Epithelial cell of proximal tubule (primary cell): ENCODE measurements around the gene OSCAR. TPM values are rescaled to one million over a fixed set of nuclear protein-coding genes. Genes with fewer than 3 reads are reported as not detected.

Source experiments
- DNase-seq: peaks from one replicate; pipeline ENCODE4 v3.0.0-alpha.2; 2011; ENCODE audit warnings: low read depth
- H3K4me3 ChIP-seq: 2 replicates; pipeline ENCODE4 v1.5.1; 2011; ENCODE audit warnings: low read depth, mild to moderate bottlenecking, low read length
- total RNA-seq: library from RNA; depleted of rRNA; stranded (reverse); fragments of >200 nt; gene quantifications from 2 replicates; pipeline ENCODE4 v1.2.3, GENCODE V29; 2015
- TF ChIP-seq, protein P1 (sequence below): conservative IDR thresholded peaks from 2 replicates; pipeline ENCODE4 v1.5.1; 2012; ENCODE audit warnings: low read depth, mild to moderate bottlenecking, low read length

OSCAR gene, protein sequence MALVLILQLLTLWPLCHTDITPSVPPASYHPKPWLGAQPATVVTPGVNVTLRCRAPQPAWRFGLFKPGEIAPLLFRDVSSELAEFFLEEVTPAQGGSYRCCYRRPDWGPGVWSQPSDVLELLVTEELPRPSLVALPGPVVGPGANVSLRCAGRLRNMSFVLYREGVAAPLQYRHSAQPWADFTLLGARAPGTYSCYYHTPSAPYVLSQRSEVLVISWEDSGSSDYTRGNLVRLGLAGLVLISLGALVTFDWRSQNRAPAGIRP
- 0.22 TPM in 1 of 2 replicates, not detected in the other for total RNA-seq

DNA sequence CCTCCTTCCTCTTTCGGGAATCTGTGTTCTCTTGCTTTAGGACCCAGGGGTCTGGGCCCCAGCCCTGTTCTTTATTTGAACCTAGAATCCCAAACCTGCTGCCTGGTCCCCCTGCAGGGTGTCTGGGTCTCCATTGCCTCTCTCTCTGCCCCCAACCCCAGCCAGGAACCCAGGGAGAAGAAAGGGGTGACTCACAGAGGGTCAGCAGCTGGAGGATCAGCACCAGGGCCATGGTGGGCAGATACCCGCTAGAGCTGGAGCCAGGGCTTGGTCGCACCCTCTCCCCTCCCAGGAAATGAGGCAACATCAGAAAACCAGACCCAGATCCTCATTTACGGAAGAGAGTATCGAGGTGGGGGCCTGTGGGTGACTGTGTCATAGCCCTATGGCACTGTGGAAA, at the start of gene OSCAR:
Gene OSCAR (minus strand): TSS at position 243 of the 400 bp plus-strand sequence. CDS start 11 bp downstream, at position 232.
- H3K4me3 ChIP-seq: no peak within 1 kb of the TSS
- no peak for DNase-seq
- TF ChIP-seq, protein P1, sequence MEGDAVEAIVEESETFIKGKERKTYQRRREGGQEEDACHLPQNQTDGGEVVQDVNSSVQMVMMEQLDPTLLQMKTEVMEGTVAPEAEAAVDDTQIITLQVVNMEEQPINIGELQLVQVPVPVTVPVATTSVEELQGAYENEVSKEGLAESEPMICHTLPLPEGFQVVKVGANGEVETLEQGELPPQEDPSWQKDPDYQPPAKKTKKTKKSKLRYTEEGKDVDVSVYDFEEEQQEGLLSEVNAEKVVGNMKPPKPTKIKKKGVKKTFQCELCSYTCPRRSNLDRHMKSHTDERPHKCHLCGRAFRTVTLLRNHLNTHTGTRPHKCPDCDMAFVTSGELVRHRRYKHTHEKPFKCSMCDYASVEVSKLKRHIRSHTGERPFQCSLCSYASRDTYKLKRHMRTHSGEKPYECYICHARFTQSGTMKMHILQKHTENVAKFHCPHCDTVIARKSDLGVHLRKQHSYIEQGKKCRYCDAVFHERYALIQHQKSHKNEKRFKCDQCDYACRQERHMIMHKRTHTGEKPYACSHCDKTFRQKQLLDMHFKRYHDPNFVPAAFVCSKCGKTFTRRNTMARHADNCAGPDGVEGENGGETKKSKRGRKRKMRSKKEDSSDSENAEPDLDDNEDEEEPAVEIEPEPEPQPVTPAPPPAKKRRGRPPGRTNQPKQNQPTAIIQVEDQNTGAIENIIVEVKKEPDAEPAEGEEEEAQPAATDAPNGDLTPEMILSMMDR: no peak

DNA sequence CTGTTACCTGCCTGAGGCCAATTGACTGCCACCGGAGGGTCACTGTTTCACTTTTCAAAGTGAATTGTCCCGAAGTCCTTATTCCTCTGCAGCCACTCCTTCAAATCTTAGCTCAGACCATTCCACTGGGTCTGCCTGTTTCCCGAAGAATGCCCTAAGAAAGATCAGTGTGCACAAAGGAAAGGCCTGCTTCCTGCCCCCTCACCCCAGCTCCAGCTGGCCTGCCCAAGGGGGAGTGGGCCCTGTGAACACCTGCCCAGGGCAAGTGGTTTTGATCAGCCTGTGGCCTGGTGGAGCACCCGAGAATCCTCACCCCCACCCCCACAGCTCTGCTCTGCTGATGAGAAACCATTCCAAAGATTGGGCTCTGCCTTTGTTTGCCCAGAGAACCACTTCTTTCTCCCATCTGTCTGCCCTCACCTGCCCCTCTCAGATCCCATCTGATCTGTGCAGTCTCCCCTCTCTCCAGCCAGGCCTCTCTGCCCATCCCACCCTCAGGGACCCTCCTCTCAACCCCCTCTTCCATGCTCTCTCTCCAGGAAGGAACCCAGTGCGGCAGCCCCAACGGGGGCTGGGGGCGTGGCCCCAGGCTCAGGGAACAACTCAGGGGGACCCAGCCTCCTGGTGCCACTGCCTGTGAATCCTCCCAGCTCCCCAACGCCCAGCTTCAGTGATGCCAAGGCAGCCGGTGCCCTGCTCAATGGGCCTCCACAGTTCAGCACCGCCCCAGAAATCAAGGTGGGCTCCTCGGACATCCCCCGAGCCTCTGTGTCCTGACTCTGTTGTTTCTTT, 48.6 kb upstream of the OSCAR start:
- H3K4me3 ChIP-seq: no peak overlapping the region
- no peak for DNase-seq
- TF ChIP-seq, protein P1: no peak

DNA sequence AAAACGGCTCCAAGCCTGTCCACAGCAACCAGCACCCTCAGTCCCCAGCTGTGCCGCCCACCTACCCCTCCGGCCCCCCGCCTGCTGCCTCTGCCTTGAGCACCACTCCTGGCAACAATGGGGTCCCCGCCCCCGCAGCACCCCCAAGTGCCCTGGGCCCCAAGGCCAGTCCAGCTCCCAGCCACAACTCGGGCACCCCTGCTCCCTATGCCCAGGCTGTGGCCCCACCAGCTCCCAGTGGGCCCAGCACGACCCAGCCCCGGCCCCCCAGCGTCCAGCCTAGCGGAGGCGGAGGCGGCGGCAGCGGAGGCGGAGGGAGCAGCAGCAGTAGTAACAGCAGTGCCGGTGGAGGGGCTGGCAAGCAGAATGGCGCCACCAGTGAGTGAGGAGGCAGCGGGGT, 47.6 kb upstream of the OSCAR start:
- no peak overlapping the region for H3K4me3 ChIP-seq
- TF ChIP-seq, protein P1: no peak
- DNase-seq: no peak

DNA sequence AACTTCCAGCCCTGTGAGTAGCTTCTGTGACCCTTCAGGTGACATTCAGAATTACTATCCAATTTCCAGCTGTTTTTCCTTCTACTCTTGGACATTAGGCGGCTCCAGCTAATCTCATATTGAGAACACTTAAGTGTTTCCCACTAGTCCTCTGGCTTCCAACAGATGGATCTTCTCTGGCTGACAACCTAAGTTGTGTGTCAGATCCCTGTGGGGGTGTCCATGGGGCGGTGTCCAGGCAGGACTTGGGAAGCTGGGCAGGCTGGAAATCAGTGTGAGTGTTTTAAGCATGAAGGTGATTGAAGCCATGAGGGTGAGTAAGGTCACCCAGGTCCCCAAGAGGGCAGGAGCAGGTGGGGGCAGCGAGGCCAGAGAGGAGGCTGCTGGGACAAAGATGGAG, 47.1 kb upstream of the OSCAR start:
- DNase-seq: no peak
- TF ChIP-seq, protein P1: no peak
- no peak overlapping the region for H3K4me3 ChIP-seq

DNA sequence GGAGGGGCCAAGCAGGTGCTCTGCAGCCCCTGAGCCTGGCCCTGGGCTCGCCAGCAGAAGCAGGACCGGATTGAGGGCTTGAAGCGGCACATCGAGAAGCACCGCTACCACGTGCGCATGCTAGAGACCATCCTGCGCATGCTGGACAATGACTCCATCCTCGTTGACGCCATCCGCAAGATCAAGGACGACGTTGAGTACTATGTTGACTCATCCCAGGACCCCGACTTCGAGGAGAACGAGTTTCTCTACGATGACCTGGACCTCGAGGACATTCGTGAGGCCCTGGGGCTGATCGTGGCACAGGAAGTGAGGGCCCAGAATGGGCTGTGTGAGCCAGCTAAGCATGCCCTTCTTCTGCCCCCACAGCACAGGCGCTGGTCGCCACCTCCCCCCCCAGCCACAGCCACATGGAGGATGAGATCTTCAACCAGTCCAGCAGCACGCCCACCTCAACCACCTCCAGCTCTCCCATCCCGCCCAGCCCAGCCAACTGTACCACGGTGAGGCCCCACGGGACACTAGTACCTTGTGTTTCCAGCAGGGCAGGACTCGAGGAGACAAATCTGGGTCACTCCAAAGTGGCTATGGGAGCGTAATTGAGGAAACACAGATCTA, 45.0 kb upstream of the OSCAR start:
- no peak overlapping the region for H3K4me3 ChIP-seq
- no peak for DNase-seq
- TF ChIP-seq, protein P1: no peak

DNA sequence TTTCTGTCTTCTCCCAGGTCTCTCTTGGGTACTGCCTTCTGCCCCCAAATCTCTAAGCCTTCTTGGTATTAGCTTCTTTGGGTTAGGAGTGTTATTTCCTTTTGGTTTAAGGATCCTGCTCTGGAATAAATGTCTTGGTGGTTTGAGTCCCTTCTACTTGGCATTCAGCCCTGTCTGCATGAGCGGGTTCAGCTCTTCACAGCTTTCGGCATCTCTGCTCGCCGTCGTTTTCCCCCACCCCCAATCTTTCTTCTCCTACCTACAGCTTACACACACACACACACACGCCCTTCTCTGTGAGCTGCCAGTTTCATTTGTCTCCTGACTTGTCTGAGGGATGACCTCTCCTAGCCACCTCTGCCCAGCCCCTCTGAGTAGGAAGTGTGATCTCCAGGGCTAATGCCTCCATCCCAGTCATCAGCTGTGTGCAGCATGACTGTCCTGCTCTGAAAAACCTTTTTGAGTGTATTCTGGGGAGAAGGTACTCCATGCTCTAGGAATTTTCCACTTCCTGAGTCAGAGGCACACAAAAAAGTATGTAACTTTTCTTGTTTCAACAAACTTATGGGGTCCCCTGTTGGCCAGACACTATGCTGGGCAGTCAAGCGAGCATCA, 41.7 kb upstream of the OSCAR start:
- DNase-seq: no peak
- TF ChIP-seq, protein P1: no peak
- H3K4me3 ChIP-seq: no peak overlapping the region
